HuH-7.5 (cell line): ENCODE results near the gene PIP5K1C.
"Not testable (repeated sequence)": the region's sequence is repeated elsewhere in the genome, so short reads cannot be mapped to it uniquely, and the experiment has no call there.

ENCODE experiments used
- DNase-seq: peaks from one replicate; pipeline ENCODE4 v3.0.0; 2011; ENCODE audit warnings: low spot score

PIP5K1C gene

GRCh38 chr19:3645726-3646125 is 54.5 kb downstream of the PIP5K1C start:
- DNase-seq, result no peak

GRCh38 chr19:3645067-3645396 is 55.2 kb downstream of the PIP5K1C start:
- DNase-seq, result no peak

- DNase-seq, result no peak
These were observed 55.8 kb downstream of the PIP5K1C start for GRCh38 chr19:3644351-3645066.

GRCh38 chr19:3643674-3644313 is 56.5 kb downstream of the PIP5K1C start:
- no peak for DNase-seq

- no peak for DNase-seq
These were observed 57.1 kb downstream of the PIP5K1C start for GRCh38 chr19:3642987-3643673.

GRCh38 chr19:3642296-3642695 is 58.0 kb downstream of the PIP5K1C start:
- no peak for DNase-seq

DNA sequence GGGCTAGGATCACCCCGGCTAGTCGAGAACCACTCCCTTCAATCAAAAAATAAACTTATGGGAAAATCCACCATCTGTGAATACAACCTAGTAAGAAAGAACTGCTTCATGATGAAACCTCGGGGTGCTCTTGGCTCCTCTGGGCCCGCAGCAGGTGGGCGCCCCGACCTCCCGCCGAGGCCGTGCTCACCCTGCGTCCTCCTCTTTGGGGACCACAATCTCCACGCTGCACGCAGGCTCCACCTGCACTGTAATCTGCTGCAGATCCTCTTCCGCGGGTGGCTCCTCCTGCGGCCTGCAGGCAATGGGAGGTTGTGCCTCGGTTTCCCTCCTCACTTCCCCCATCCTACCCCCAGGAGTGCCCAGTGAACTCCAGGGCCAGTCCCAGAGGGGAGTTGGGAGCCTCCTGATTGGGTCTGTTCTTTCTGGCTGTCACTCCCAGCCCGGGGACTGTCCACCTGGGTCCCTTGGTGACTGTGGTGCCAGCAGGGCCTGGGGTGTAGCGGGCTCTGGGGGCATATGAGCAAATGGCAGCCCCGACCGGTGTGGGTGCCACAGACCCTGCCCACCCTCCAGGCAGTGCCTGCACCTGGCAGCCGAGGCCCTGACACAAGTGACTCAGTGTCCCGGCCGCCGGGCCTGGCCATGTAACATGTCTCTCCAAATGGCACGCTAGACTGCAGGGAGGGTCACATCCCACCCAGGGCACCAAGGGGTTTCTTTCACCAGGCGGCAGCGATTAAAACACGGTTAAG is 58.6 kb downstream of the PIP5K1C start:
- DNase-seq, result no peak

GRCh38 chr19:3639479-3639878 is 60.8 kb downstream of the PIP5K1C start:
- DNase-seq, result no peak

DNA sequence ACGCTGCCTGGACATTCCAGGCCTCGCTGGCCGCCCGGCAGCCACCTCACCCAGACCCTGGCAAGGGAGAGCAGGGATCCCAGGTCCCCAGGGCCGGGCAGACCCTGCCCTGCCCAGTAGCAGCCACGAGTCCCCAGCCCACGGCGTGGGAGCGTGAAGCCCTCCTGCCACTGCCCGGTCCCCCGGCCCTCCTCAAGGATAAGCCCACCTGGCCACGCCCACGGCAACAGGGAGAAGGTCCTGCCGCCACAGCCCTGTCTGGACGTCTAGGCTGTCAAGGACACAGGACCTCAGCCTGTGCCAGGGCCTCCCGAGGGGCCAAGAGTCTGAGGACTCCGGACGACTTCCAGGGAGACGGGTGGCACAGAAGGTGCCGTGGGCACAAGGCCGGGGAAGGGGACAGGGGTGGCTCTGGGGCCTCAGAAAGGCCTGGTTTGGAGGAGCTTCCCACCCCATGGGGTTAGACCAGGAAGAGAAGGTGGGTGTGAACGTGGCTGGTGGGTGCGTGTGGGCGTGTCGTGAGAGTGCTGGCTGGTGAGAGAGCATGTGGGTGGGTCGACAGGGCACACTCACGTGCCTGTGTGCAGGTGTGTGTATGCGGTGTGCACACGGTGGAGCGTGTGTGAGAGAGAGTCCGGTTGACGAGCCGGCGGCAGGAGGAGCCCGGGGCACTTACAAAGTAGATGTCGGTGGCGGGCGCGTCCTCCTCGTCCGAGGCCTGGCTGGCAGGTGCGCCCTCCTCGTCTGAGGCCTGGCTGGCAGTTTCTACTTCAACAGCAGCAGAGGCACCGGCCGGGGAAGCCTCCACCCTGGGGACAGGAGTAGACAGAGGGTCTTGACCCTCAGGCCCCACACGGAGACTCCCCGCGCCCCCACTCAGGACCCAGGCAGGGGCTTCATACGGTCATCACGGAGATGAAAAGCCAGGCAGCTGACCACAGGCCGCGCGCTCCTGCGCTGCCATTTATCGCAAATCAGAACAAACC is 61.8 kb downstream of the PIP5K1C start:
- no peak for DNase-seq

- DNase-seq, result no peak
These were observed 62.6 kb downstream of the PIP5K1C start for GRCh38 chr19:3637621-3638020.

DNA sequence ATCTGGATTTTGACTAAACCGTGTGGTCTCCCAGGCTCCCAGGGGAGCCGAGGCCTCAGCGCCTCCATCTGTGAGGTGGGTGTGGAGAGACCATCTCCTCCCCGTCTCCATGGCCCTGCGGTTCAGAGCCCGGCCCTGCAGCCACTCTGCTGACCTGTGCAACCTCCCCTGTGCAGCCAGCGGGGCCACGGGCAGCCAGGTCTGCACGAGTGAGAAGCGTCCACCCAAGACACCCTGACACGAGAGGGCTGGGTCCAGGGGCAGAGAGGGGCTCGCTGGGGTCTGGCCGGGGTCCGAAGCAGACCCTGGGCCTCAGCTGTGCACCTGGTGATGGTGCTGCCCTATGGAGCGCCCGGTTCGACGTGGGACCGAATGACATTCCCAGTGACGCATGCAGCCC is 63.3 kb downstream of the PIP5K1C start:
- no peak for DNase-seq

DNA sequence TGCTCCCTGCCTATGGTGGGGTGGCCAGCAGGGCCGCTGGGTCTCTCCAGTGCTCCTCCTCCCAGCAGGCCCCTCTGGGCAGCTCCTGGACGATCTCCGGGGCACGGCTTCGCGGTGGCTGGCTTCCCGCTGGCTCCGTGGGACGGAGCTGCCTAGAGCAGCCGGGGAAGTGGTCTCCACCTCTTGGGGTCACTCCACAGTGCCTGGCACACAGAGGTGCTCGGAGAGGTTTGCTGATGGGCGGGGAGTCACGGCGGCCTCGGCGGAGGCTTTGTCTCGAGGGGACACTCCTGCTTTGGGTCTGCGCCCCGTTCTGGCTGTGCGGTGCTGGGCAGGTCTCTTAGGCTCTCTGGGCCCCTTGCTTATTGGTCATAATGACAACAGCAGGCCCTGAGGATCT is 63.8 kb downstream of the PIP5K1C start:
- no peak for DNase-seq

GRCh38 chr19:3634496-3635045 is 65.7 kb downstream of the PIP5K1C start:
- DNase-seq, result no peak

- no peak for DNase-seq
These were observed 66.7 kb downstream of the PIP5K1C start for GRCh38 chr19:3633559-3633988.

- no peak for DNase-seq
These were observed 67.3 kb downstream of the PIP5K1C start for GRCh38 chr19:3632739-3633558.

GRCh38 chr19:3632098-3632497 is 68.2 kb downstream of the PIP5K1C start:
- no peak for DNase-seq

- DNase-seq, result no peak
These were observed 69.0 kb downstream of the PIP5K1C start for GRCh38 chr19:3631053-3631861.

DNA sequence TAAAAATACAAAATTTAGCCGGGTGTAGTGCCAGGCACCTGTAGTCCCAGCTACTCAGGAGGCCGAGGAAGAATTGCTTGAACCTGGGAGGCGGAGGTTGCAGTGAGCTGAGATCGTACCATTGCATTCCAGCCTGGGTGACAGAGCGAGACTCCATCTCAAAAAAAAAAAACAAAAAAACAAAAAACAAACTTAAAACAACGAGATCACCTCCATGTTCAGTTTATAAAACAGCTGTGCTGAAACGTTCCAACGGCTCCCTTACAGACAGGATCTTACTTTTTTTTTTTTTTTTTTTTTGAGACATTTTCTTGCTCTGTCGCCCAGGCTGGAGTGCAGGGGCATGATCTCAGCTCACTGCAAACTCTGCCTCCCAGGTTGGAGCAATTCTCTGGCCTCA is 71.5 kb downstream of the PIP5K1C start:
- not testable (repeated sequence) for DNase-seq

- no peak for DNase-seq
These were observed 72.9 kb downstream of the PIP5K1C start for GRCh38 chr19:3627351-3627723.
